ENCODE data around the gene CABLES1. TPM values are rescaled to one million over a fixed set of nuclear protein-coding genes. Genes with fewer than 3 reads are reported as not detected.

CABLES1 gene
- total RNA-seq, 4 donors from 2014 or later, result 0.58 to 1.6 (median 1.3) TPM

GRCh38 chr18:23173912-23174311, 38.6 kb downstream of the CABLES1 start:
- intact Hi-C loops (cut with DNase I; ENCODE audit: low total_unique reads), result no loop called here

GRCh38 chr18:23176701-23177432, 41.6 kb downstream of the CABLES1 start:
- in situ Hi-C loops (cut with MboI; ENCODE audit: low sequenced_read_pairs in 4 of 4) (no loop called here), intact Hi-C loops (cut with DNase I; ENCODE audit: low total_unique reads) (no loop called here)
- DNase-seq (no peak), ATAC-seq (no peak)
- no peak overlapping the region for H3K27ac ChIP-seq
- no peak overlapping the region for H3K4me3 ChIP-seq
- H3K9me3 ChIP-seq, result no peaks in the 10 kb centered on the region
- H3K27me3 ChIP-seq, result no peaks in the 10 kb centered on the region
- H3K36me3 ChIP-seq, result no peaks in the 10 kb centered on the region
- no peaks in the 10 kb centered on the region for H3K4me1 ChIP-seq
- TF ChIP-seq CTCF (IDR thresholded peaks at IDR 0.05 in 4 of 5, conservative IDR thresholded peaks at IDR 0.05 in 1 of 5) (no peak), POLR2A (IDR thresholded peaks at IDR 0.05) (no peak)

More at GRCh38 chr18:23173912-23174311, 38.6 kb downstream of the CABLES1 start:
- Histone ChIP-seq H3K36me3 (no peaks in the 10 kb centered on the region), H3K4me1 (no peaks in the 10 kb centered on the region), H3K27me3 (no peaks in the 10 kb centered on the region), H3K4me3 (no peak overlapping the region), H3K27ac (no peak overlapping the region), H3K9me3 (no peaks in the 10 kb centered on the region)
- in situ Hi-C loops (cut with MboI; ENCODE audit: low sequenced_read_pairs in 4 of 4), result no loop called here
- TF ChIP-seq CTCF (IDR thresholded peaks at IDR 0.05 in 4 of 5, conservative IDR thresholded peaks at IDR 0.05 in 1 of 5) (no peak), POLR2A (IDR thresholded peaks at IDR 0.05) (no peak)
- DNase-seq, result no peak
- no peak for ATAC-seq

- in situ Hi-C loops (cut with MboI; ENCODE audit: low sequenced_read_pairs in 4 of 4), result no loop called here
- intact Hi-C loops (cut with DNase I; ENCODE audit: low total_unique reads), result no loop called here
- ATAC-seq, result no peak
Observed at GRCh38 chr18:23177433-23178072, 42.3 kb downstream of the CABLES1 start.

GRCh38 chr18:23178201-23178600, 42.9 kb downstream of the CABLES1 start:
- intact Hi-C loops (cut with DNase I; ENCODE audit: low total_unique reads) (no loop called here), in situ Hi-C loops (cut with MboI; ENCODE audit: low sequenced_read_pairs in 4 of 4) (no loop called here)
- Histone ChIP-seq H3K4me3 (no peak overlapping the region), H3K9me3 (no peaks in the 10 kb centered on the region), H3K27me3 (no peaks in the 10 kb centered on the region), H3K27ac (no peak overlapping the region), H3K4me1 (no peaks in the 10 kb centered on the region), H3K36me3 (no peaks in the 10 kb centered on the region)
- DNase-seq (no peak), ATAC-seq (no peak)
- no peak for TF ChIP-seq CTCF (IDR thresholded peaks at IDR 0.05 in 4 of 5, conservative IDR thresholded peaks at IDR 0.05 in 1 of 5)
- no peak for TF ChIP-seq POLR2A (IDR thresholded peaks at IDR 0.05)

More at GRCh38 chr18:23177433-23178072, 42.3 kb downstream of the CABLES1 start:
- no peaks in the 10 kb centered on the region for H3K4me1 ChIP-seq
- H3K36me3 ChIP-seq, result no peaks in the 10 kb centered on the region
- TF ChIP-seq CTCF (IDR thresholded peaks at IDR 0.05 in 4 of 5, conservative IDR thresholded peaks at IDR 0.05 in 1 of 5) (no peak), POLR2A (IDR thresholded peaks at IDR 0.05) (no peak)
- no peak for DNase-seq
- no peak overlapping the region for H3K4me3 ChIP-seq
- no peak overlapping the region for H3K27ac ChIP-seq
- no peaks in the 10 kb centered on the region for H3K9me3 ChIP-seq
- no peaks in the 10 kb centered on the region for H3K27me3 ChIP-seq
